Right lobe of liver (tissue), 4 donors: ENCODE measurements around the gene ELL.

Experiments
- CTCF ChIP-seq, 4 donors: fragments of 200-600 bp in 3 of 4; fragments of 450-650 bp in 1 of 4; IDR thresholded peaks; one replicate each; pipeline versions ENCODE4 v1.5.1 to v1.8.0; 2016 to 2022; ENCODE audit warnings: antibody characterized with exemption in 4 of 4, mild to moderate bottlenecking in 2 of 4
- POLR2A ChIP-seq: fragments of 450-650 bp; IDR thresholded peaks from one replicate; pipeline ENCODE4 v1.6.1; 2017; ENCODE audit warnings: antibody characterized with exemption, mild to moderate bottlenecking
- donor health status: DM: no; HTN: no; CAD: no.
- donor health status: DM: no; HTN: no; CAD: no.
- donor health status: DM: no; HTN: yes; CAD: no.

- TF ChIP-seq CTCF (IDR thresholded peaks at IDR 0.05): no peak
- TF ChIP-seq POLR2A: no peak
These were observed 92.0 kb downstream of the ELL start for GRCh38 chr19:18429717-18430416.
